ENCODE results near the gene SMIM1. TPM values are rescaled to one million over a fixed set of nuclear protein-coding genes. Genes with fewer than 3 reads are reported as not detected.

The SMIM1 gene
- total and polyA plus RNA-seq, 2 of the 4 experiments (the other 2 are of a cell fraction), result 0.90 to 3.4 TPM

DNA sequence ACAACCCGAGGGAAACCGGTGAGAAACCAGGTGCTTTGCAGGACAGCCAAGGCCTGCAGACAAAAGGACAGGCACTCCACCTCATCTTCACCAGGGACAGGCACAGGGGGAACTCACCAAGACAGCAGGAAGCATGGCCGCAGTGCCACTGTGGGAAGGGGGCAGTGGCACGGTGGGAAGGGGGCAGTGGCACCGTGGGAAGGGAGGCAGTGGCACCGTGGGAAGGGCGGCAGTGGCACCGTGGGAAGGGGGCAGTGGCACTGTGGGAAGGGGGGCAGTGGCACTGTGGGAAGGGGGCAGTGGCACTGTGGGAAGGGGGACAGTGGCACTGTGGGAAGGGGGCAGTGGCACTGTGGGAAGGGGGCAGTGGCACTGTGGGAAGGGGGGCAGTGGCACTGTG is 52.1 kb downstream of the SMIM1 start:
- H3K4me1 ChIP-seq (ENCODE audit: control insufficient read depth, insufficient read depth, low read length), result no peaks in the 10 kb centered on the region
- no peak overlapping the region for H3K4me2 ChIP-seq (ENCODE audit: low read depth, low read length)
- no peak overlapping the region for H2BK15ac ChIP-seq (ENCODE audit: low read depth, low read length)
- H2BK120ac ChIP-seq (ENCODE audit: low read depth, low read length), result no peak overlapping the region
- H3K36me3 ChIP-seq (ENCODE audit: control insufficient read depth, insufficient read depth, low read length), result peaks cover 65% of the 10 kb centered on the region
- no peak overlapping the region for H3K4me3 ChIP-seq (ENCODE audit: insufficient read depth, low read depth, low read length)
- dilution Hi-C loops (cut with HindIII; ENCODE audit: low sequenced_read_pairs, unreplicated experiment) (no loop called here), in situ Hi-C loops (cut with MboI; ENCODE audit: low sequenced_read_pairs) (no loop called here), intact Hi-C loops (cut with micrococcal nuclease) (no loop called here)
- no peak for TF ChIP-seq CEBPB (IDR thresholded peaks at IDR 0.05; ENCODE audit: low read depth, low read length)
- TF ChIP-seq MAZ (IDR thresholded peaks at IDR 0.05; ENCODE audit: borderline replicate concordance, low read depth, low read length), result no peak
- TF ChIP-seq, protein P1, sequence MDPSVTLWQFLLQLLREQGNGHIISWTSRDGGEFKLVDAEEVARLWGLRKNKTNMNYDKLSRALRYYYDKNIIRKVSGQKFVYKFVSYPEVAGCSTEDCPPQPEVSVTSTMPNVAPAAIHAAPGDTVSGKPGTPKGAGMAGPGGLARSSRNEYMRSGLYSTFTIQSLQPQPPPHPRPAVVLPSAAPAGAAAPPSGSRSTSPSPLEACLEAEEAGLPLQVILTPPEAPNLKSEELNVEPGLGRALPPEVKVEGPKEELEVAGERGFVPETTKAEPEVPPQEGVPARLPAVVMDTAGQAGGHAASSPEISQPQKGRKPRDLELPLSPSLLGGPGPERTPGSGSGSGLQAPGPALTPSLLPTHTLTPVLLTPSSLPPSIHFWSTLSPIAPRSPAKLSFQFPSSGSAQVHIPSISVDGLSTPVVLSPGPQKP (IDR thresholded peaks at IDR 0.05; ENCODE audit: borderline replicate concordance, low read depth, low read length), result no peak
- no peak for TF ChIP-seq MXI1 (IDR thresholded peaks at IDR 0.05; ENCODE audit: borderline replicate concordance, low read depth, low read length)
- no peak for TF ChIP-seq FOS (IDR thresholded peaks at IDR 0.05; ENCODE audit: low read depth, low read length)
- no peak for TF ChIP-seq POLR2A (IDR thresholded peaks at IDR 0.05; ENCODE audit: low read depth, low read length)
- no peak for TF ChIP-seq NFE2L2 (IDR thresholded peaks at IDR 0.05; ENCODE audit: low read depth, low read length)
- TF ChIP-seq, protein P2, sequence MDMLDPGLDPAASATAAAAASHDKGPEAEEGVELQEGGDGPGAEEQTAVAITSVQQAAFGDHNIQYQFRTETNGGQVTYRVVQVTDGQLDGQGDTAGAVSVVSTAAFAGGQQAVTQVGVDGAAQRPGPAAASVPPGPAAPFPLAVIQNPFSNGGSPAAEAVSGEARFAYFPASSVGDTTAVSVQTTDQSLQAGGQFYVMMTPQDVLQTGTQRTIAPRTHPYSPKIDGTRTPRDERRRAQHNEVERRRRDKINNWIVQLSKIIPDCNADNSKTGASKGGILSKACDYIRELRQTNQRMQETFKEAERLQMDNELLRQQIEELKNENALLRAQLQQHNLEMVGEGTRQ (IDR thresholded peaks at IDR 0.05; ENCODE audit: low read depth, low read length), result no peak
- TF ChIP-seq RCOR1 (IDR thresholded peaks at IDR 0.05; ENCODE audit: insufficient replicate concordance, low read length), result no peak
- no peak for TF ChIP-seq SMC3 (IDR thresholded peaks at IDR 0.05; ENCODE audit: low read depth, low read length)
- TF ChIP-seq, protein P3, sequence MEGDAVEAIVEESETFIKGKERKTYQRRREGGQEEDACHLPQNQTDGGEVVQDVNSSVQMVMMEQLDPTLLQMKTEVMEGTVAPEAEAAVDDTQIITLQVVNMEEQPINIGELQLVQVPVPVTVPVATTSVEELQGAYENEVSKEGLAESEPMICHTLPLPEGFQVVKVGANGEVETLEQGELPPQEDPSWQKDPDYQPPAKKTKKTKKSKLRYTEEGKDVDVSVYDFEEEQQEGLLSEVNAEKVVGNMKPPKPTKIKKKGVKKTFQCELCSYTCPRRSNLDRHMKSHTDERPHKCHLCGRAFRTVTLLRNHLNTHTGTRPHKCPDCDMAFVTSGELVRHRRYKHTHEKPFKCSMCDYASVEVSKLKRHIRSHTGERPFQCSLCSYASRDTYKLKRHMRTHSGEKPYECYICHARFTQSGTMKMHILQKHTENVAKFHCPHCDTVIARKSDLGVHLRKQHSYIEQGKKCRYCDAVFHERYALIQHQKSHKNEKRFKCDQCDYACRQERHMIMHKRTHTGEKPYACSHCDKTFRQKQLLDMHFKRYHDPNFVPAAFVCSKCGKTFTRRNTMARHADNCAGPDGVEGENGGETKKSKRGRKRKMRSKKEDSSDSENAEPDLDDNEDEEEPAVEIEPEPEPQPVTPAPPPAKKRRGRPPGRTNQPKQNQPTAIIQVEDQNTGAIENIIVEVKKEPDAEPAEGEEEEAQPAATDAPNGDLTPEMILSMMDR (conservative IDR thresholded peaks at IDR 0.05; ENCODE audit: low read depth, low read length), result no peak
- no peak for TF ChIP-seq BHLHE40 (IDR thresholded peaks at IDR 0.05; ENCODE audit: low read depth, low read length)
- no peak for TF ChIP-seq RFX5 (IDR thresholded peaks at IDR 0.05; ENCODE audit: low read depth, low read length)
- TF ChIP-seq RAD21 (IDR thresholded peaks at IDR 0.05; ENCODE audit: low read length), result no peak
- no peak for TF ChIP-seq MAFK (IDR thresholded peaks at IDR 0.05; ENCODE audit: low read depth, low read length)
- no peak for TF ChIP-seq CHD1 (IDR thresholded peaks at IDR 0.05; ENCODE audit: low read depth, low read length)
- no peak for ATAC-seq (ENCODE audit: low read depth)
- H4K20me1 ChIP-seq (ENCODE audit: insufficient read depth, low read length), result no peaks in the 10 kb centered on the region
- WGBS, 2 experiments (ENCODE audit: extremely low coverage in 2 of 2, insufficient read length in 1 of 2), result 86% methylated on average over 4 of the region's 8 CpGs; no CpG with 5 or more reads in 1 of the 2 experiments
- H2AK9ac ChIP-seq (replicated peaks; ENCODE audit: low read depth, low read length, poor library complexity), result no peak overlapping the region
- H4K5ac ChIP-seq (ENCODE audit: low read depth, low read length), result no peak overlapping the region
- H3K18ac ChIP-seq (ENCODE audit: low read depth, low read length), result no peak overlapping the region
- POLR2A ChIA-PET (ENCODE audit: unreplicated experiment), result no interaction called here
- no peak overlapping the region for H4K91ac ChIP-seq (ENCODE audit: insufficient read depth, low read depth, low read length)
- H3K9ac ChIP-seq (ENCODE audit: low read depth, low read length), result no peak overlapping the region
- no peak overlapping the region for H2AK5ac ChIP-seq (ENCODE audit: low read depth, low read length)
- no peak overlapping the region for H3K23ac ChIP-seq (ENCODE audit: low read depth, low read length)
- no peak overlapping the region for H2BK5ac ChIP-seq (ENCODE audit: low read depth, low read length, poor library complexity, severe bottlenecking)
- H3K79me1 ChIP-seq (ENCODE audit: low read depth in 1 of 2, low read length in 2 of 2), result no peaks in the 10 kb centered on the region
- H3K4ac ChIP-seq (ENCODE audit: low read depth, low read length), result no peak overlapping the region
- H3K27me3 ChIP-seq (ENCODE audit: control insufficient read depth, insufficient read depth, low read length), result no peaks in the 10 kb centered on the region
- no peak overlapping the region for H3K56ac ChIP-seq (ENCODE audit: extremely low read depth, insufficient read depth, low read length)
- CTCF ChIA-PET, result no interaction called here
- no peak for DNase-seq
- H2BK20ac ChIP-seq (ENCODE audit: low read depth, low read length), result no peak overlapping the region
- no peak overlapping the region for H3K14ac ChIP-seq (replicated peaks; ENCODE audit: low read depth, low read length)
- no TSS peak for BruUV-seq (replicated peaks)
- H3K9me3 ChIP-seq (ENCODE audit: control insufficient read depth, insufficient read depth, low read length), result no peaks in the 10 kb centered on the region
- no peak overlapping the region for H4K8ac ChIP-seq (ENCODE audit: low read depth in 2 of 2, low read length in 2 of 2)
- H3K9me1 ChIP-seq (ENCODE audit: insufficient read depth, low read length), result no peaks in the 10 kb centered on the region; the same call in 1 of the 2 replicates
- no peak overlapping the region for H3K27ac ChIP-seq (ENCODE audit: insufficient read depth, low read length)
- H2AFZ ChIP-seq (replicated peaks; ENCODE audit: low read length, poor library complexity), result no peak overlapping the region
